Kidney glomerular epithelial cell (primary cell): ENCODE results near the gene UBXN11.

Experiments used
- DNase-seq: peaks from one replicate; lab custom pipeline; 2025; lab: John Stamatoyannopoulos, UW

UBXN11 gene

GRCh38 chr1:26306290-26307229 lies at the start of gene UBXN11:
Gene UBXN11, minus strand, starts transcription at chr1:26306636. Its CDS starts 3,753 bp downstream, at chr1:26302883.
- peak; percentile 96 for DNase-seq

GRCh38 chr1:26356106-26356505 lies 49.7 kb upstream of the UBXN11 start:
- DNase-seq, result no peak

- DNase-seq, result no peak
Observed at GRCh38 chr1:26354972-26355371, 48.5 kb upstream of the UBXN11 start.

GRCh38 chr1:26353976-26354820 lies 47.8 kb upstream of the UBXN11 start, which contains the start of gene CRYBG2:
Gene CRYBG2, minus strand, starts transcription at chr1:26354130. Its CDS starts 7,473 bp downstream, at chr1:26346657.
- no peak for DNase-seq

GRCh38 chr1:26353210-26353859 lies 46.9 kb upstream of the UBXN11 start:
- no peak for DNase-seq

GRCh38 chr1:26352338-26352679 lies 45.9 kb upstream of the UBXN11 start:
- no peak for DNase-seq

GRCh38 chr1:26351590-26352337 lies 45.3 kb upstream of the UBXN11 start:
- DNase-seq, result peak; percentile 36

GRCh38 chr1:26350701-26351589 lies 44.5 kb upstream of the UBXN11 start:
- peak; percentile 40 for DNase-seq

GRCh38 chr1:26350343-26350700 lies 43.9 kb upstream of the UBXN11 start:
- DNase-seq, result peak; percentile 5

GRCh38 chr1:26349877-26350244 lies 43.4 kb upstream of the UBXN11 start:
- DNase-seq, result peak; percentile 63

- peak; percentile 83 for DNase-seq
Observed at GRCh38 chr1:26349188-26349876, 42.9 kb upstream of the UBXN11 start.

GRCh38 chr1:26346274-26347033 lies 40.0 kb upstream of the UBXN11 start:
- no peak for DNase-seq

GRCh38 chr1:26345718-26346117 lies 39.3 kb upstream of the UBXN11 start:
- DNase-seq, result no peak

- DNase-seq, result no peak
Observed at GRCh38 chr1:26344147-26344920, 37.9 kb upstream of the UBXN11 start.

GRCh38 chr1:26340047-26340481 lies 33.6 kb upstream of the UBXN11 start:
- no peak for DNase-seq

GRCh38 chr1:26338670-26339069 lies 32.2 kb upstream of the UBXN11 start:
- no peak for DNase-seq

- no peak for DNase-seq
Observed at GRCh38 chr1:26337625-26338024, 31.2 kb upstream of the UBXN11 start.

GRCh38 chr1:26337206-26337535 lies 30.7 kb upstream of the UBXN11 start:
- DNase-seq, result no peak
